Lower leg skin (tissue), 3 donors: Measurements from ENCODE around the gene CXCR3.

Source experiments
- POLR2A ChIP-seq, 2 donors: fragments of 450-650 bp; IDR thresholded peaks; one replicate each; pipeline ENCODE4 v1.6.1; 2016 to 2017; ENCODE audit warnings: antibody characterized with exemption in 2 of 2, mild to moderate bottlenecking in 1 of 2, moderate library complexity in 1 of 2
- TF ChIP-seq, protein P1 (sequence below), 3 donors: fragments of 450-650 bp; IDR thresholded peaks; one replicate each; pipeline ENCODE4 v1.5.1; 2016; ENCODE audit warnings: antibody characterized with exemption in 3 of 3, mild to moderate bottlenecking in 3 of 3, moderate library complexity in 2 of 3

DNA sequence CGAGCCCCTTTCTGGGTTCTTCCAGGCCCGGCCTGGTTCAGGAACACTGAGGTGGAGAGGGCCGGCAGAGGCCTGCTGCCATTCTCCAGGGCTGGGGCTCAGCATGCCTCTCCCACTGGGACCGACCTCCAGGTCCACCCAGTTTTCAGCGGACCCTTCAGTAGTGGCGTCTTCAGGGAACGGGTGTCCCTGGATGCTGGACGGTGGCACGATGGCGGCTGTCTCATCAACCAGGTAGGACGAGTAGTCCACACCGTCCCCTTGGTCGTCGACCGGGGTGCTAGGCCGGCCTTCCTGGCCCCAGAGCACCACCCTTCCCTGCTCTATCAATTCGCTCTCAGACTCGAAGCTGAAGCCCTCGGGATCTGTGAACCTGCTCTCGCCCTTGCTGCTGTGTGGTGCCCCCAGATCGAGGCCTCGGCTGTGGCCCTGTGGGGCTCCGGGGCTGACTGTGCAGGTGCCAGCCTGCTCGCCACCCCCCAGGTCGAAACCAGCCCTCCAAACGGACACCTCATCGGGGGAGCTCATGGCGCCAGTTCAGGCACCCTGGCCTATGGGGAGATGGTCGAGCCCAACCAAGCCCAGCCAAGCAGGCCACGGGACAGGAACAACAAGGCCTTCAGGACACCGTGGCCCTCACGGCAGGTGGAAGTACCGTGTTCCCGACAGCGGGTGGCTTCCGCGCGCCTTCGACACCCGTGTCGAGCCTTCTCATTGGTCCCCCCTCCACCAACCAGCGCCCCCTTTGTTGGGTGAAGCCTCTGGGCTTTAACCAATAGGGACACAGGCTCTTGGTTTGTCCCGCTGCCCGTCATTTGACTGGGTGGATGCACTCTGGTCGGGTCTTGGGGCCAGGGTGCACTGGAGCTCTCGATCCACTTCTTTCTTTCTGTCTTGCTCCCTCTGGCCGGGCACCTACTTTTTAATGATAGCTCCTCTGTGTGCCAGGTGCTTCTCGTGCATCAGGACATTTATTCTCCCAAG, 48.2 kb upstream of the CXCR3 start:
- TF ChIP-seq, protein P1, sequence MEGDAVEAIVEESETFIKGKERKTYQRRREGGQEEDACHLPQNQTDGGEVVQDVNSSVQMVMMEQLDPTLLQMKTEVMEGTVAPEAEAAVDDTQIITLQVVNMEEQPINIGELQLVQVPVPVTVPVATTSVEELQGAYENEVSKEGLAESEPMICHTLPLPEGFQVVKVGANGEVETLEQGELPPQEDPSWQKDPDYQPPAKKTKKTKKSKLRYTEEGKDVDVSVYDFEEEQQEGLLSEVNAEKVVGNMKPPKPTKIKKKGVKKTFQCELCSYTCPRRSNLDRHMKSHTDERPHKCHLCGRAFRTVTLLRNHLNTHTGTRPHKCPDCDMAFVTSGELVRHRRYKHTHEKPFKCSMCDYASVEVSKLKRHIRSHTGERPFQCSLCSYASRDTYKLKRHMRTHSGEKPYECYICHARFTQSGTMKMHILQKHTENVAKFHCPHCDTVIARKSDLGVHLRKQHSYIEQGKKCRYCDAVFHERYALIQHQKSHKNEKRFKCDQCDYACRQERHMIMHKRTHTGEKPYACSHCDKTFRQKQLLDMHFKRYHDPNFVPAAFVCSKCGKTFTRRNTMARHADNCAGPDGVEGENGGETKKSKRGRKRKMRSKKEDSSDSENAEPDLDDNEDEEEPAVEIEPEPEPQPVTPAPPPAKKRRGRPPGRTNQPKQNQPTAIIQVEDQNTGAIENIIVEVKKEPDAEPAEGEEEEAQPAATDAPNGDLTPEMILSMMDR (IDR thresholded peaks at IDR 0.05), result no peak
- TF ChIP-seq POLR2A (IDR thresholded peaks at IDR 0.05), result no peak
